ENCODE data around the gene DGKG.

- TF ChIP-seq TARDBP (IDR thresholded peaks at IDR 0.05) (no peak), FOXM1 (IDR thresholded peaks at IDR 0.05; ENCODE audit: borderline replicate concordance) (no peak), SP1 (IDR thresholded peaks at IDR 0.05) (no peak), NFRKB (IDR thresholded peaks at IDR 0.05) (no peak), BHLHE40 (IDR thresholded peaks at IDR 0.05; ENCODE audit: borderline replicate concordance) (no peak), ZNF384 (IDR thresholded peaks at IDR 0.05) (no peak), LEF1 (IDR thresholded peaks at IDR 0.05; ENCODE audit: borderline replicate concordance) (no peak), SUZ12 (IDR thresholded peaks at IDR 0.05) (no peak), PKNOX1 (IDR thresholded peaks at IDR 0.05) (no peak), ARNT (IDR thresholded peaks at IDR 0.05) (no peak)
These were observed 21.8 kb downstream of the DGKG start for GRCh38 chr3:186340204-186340603.
